Hepatocyte (in vitro differentiated cells): Measurements from ENCODE around the gene TM7SF3.

ENCODE experiments used
- EZH2 ChIP-seq: fragments of 200-600 bp; sonication (generic); IDR thresholded peaks from 2 replicates; pipeline ENCODE4 v1.6.1; 2016; ENCODE audit warnings: antibody characterized with exemption, mild to moderate bottlenecking, borderline replicate concordance
- TF ChIP-seq, protein P1 (sequence below): fragments of 200-600 bp; sonication (generic); IDR thresholded peaks from 2 replicates; pipeline ENCODE4 v1.5.1; 2016; ENCODE audit warnings: antibody characterized with exemption, mild to moderate bottlenecking; ENCODE audit not compliant: poor library complexity

DNA sequence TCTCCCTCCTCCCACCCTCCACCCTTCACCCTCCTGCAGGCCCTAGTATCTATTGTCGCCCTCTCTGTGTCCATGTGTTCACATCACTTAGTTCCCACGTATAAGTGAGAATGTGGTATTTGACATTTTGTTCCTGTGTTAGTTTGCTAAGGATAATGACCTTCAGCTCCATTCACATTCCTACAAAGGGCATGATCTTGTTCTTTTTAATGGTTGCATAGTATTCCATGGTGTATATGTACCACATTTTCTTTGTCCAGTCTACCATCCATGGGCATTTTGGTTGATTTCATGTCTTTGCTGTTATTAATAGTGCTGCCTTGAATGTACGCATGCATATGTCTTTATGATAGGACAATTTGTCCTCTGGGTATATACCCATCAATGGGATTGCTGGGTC is 38.6 kb upstream of the TM7SF3 start:
- TF ChIP-seq, protein P1, sequence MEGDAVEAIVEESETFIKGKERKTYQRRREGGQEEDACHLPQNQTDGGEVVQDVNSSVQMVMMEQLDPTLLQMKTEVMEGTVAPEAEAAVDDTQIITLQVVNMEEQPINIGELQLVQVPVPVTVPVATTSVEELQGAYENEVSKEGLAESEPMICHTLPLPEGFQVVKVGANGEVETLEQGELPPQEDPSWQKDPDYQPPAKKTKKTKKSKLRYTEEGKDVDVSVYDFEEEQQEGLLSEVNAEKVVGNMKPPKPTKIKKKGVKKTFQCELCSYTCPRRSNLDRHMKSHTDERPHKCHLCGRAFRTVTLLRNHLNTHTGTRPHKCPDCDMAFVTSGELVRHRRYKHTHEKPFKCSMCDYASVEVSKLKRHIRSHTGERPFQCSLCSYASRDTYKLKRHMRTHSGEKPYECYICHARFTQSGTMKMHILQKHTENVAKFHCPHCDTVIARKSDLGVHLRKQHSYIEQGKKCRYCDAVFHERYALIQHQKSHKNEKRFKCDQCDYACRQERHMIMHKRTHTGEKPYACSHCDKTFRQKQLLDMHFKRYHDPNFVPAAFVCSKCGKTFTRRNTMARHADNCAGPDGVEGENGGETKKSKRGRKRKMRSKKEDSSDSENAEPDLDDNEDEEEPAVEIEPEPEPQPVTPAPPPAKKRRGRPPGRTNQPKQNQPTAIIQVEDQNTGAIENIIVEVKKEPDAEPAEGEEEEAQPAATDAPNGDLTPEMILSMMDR = no peak
- TF ChIP-seq EZH2 = no peak
